Body of pancreas (tissue), 4 donors: ENCODE results near the gene HIVEP2. TPM values are rescaled to one million over a fixed set of nuclear protein-coding genes. Genes with fewer than 3 reads are reported as not detected.
"Not testable (repeated sequence)": the region's sequence is repeated elsewhere in the genome, so short reads cannot be mapped to it uniquely, and the experiment has no call there.

ENCODE experiments used
- ATAC-seq: fragments of 150-250 bp; one replicate; pipeline ENCODE4 v1.9.1; 2016
- DNase-seq, 4 donors: peaks; one replicate each; pipeline ENCODE4 v3.0.0-alpha.2; 2019
- H3K27ac ChIP-seq, 4 donors: fragments of 200-600 bp; sonication (generic); 1 replicate in 3 of 4; 2 replicates in 1 of 4; pipeline versions ENCODE4 v1.5.1 to v1.6.1; 2016 to 2019; ENCODE audit warnings: mild to moderate bottlenecking in 1 of 4, mixed read lengths in 1 of 4, moderate library complexity in 1 of 4
- H3K27me3 ChIP-seq, 2 donors: fragments of 200-600 bp; sonication (generic); one replicate each; pipeline ENCODE4 v1.6.0; 2016; ENCODE audit warnings: mild to moderate bottlenecking in 1 of 2
- H3K36me3 ChIP-seq, 2 donors: fragments of 200-600 bp; sonication (generic); replicated peaks in 1 of 2; 2 replicates each; pipeline ENCODE4 v1.5.1; 2016; ENCODE audit warnings: low read depth in 2 of 2; ENCODE audit not compliant: insufficient read depth in 1 of 2
- H3K4me1 ChIP-seq: fragments of 200-600 bp; sonication (generic); one replicate; pipeline ENCODE4 v1.6.0; 2016
- H3K4me3 ChIP-seq, 2 donors: fragments of 200-600 bp; sonication (generic); 1 replicate in 1 of 2; 2 replicates in 1 of 2; pipeline ENCODE4 v1.5.1; 2016 to 2019
- H3K9me3 ChIP-seq, 3 donors: fragments of 200-600 bp; sonication (generic); 1 replicate in 2 of 3; 2 replicates in 1 of 3; pipeline ENCODE4 v1.5.1; 2016
- CTCF ChIP-seq, 7 experiments: fragments of 450-650 bp in 4 of 7; fragments of 200-600 bp in 3 of 7; sonication (generic) in 3 of 7; IDR thresholded peaks; one replicate each; pipeline ENCODE4 v1.5.1; 2016 to 2019; ENCODE audit warnings: antibody characterized with exemption in 7 of 7
- POLR2A ChIP-seq, 3 donors: fragments of 450-650 bp; IDR thresholded peaks; one replicate each; pipeline ENCODE4 v1.6.1; 2016; ENCODE audit warnings: antibody characterized with exemption in 3 of 3, mild to moderate bottlenecking in 2 of 3
- WGBS, 2 donors: methylation state at CpG; one replicate each; pipeline ENCODE4 v1.1.5; 2017; 5-methylcytosine and 5-hydroxymethylcytosine counted together
- intact Hi-C: fragments of 100-400 bp; cut with DNase I; formaldehyde crosslinking; loops from one replicate; pipeline ENCODE4 v1.15.1; 2023
- total RNA-seq, 2 donors: library from RNA; depleted of rRNA; stranded (reverse); fragments of >200 nt; gene quantifications; one replicate each; pipeline ENCODE4 v1.1.0, GENCODE V29; 2016

HIVEP2 gene
- total RNA-seq, 2 donors from 2014 or later: 11.2 to 16.5 TPM

- no peaks in the 10 kb centered on the region for H3K36me3 ChIP-seq
- H3K27ac ChIP-seq: no peak overlapping the region
- intact Hi-C loops: no loop called here
- no peaks in the 10 kb centered on the region for H3K27me3 ChIP-seq
- no peak overlapping the region for H3K4me3 ChIP-seq
- TF ChIP-seq CTCF (IDR thresholded peaks at IDR 0.05) (no peak), POLR2A (IDR thresholded peaks at IDR 0.05) (no peak)
- WGBS, 2 donors: 90% methylated on average over 3 of the region's 3 CpGs
- no peak for ATAC-seq
- no peaks in the 10 kb centered on the region for H3K4me1 ChIP-seq
- DNase-seq: no peak
- no peaks in the 10 kb centered on the region for H3K9me3 ChIP-seq
These were observed 39.4 kb upstream of the HIVEP2 start for GRCh38 chr6:142984386-142984785.

- TF ChIP-seq POLR2A (IDR thresholded peaks at IDR 0.05): no peak
- no peak for TF ChIP-seq CTCF (IDR thresholded peaks at IDR 0.05)
- 77 to 83% methylated on average over 2 to 3 of the region's 3 CpGs for WGBS, 2 donors
- DNase-seq (no peak), ATAC-seq (no peak)
- Histone ChIP-seq H3K9me3 (no peaks in the 10 kb centered on the region), H3K4me3 (no peak overlapping the region), H3K27me3 (no peaks in the 10 kb centered on the region), H3K36me3 (no peaks in the 10 kb centered on the region), H3K27ac (no peak overlapping the region), H3K4me1 (no peaks in the 10 kb centered on the region)
- intact Hi-C loops: no loop called here
These were observed 30.4 kb upstream of the HIVEP2 start for GRCh38 chr6:142975365-142975764.

GRCh38 chr6:142970941-142971340 is 26.0 kb upstream of the HIVEP2 start:
- H3K36me3 ChIP-seq, DNase-seq, H3K9me3 ChIP-seq, H3K4me1 ChIP-seq, H3K27me3 ChIP-seq, H3K4me3 ChIP-seq, intact Hi-C loops, ATAC-seq, H3K27ac ChIP-seq: not testable (repeated sequence)
- 88 to 97% methylated on average over 3 of the region's 3 CpGs for WGBS, 2 donors

- Histone ChIP-seq H3K27me3 (no peaks in the 10 kb centered on the region), H3K36me3 (no peaks in the 10 kb centered on the region), H3K4me3 (no peak overlapping the region), H3K4me1 (no peaks in the 10 kb centered on the region), H3K9me3 (no peaks in the 10 kb centered on the region), H3K27ac (no peak overlapping the region)
- no peak for DNase-seq
- no peak for ATAC-seq
- intact Hi-C loops: no loop called here
- TF ChIP-seq CTCF (IDR thresholded peaks at IDR 0.05) (no peak), POLR2A (IDR thresholded peaks at IDR 0.05) (no peak)
These were observed 23.6 kb upstream of the HIVEP2 start for GRCh38 chr6:142968601-142969000.

GRCh38 chr6:142966294-142966693 is 21.3 kb upstream of the HIVEP2 start:
- intact Hi-C loops: no loop called here
- no peak overlapping the region for H3K27ac ChIP-seq
- H3K27me3 ChIP-seq: no peaks in the 10 kb centered on the region
- no peak for DNase-seq
- no peaks in the 10 kb centered on the region for H3K36me3 ChIP-seq
- no peak overlapping the region for H3K4me3 ChIP-seq
- 82 to 91% methylated on average over 1 of the region's 1 CpG for WGBS, 2 donors
- no peak for TF ChIP-seq CTCF (IDR thresholded peaks at IDR 0.05)
- no peaks in the 10 kb centered on the region for H3K4me1 ChIP-seq
- H3K9me3 ChIP-seq: no peaks in the 10 kb centered on the region
- ATAC-seq: no peak
